Right hindlimb (tissue), 1 donor: ENCODE measurements around the gene CCDC136.

ENCODE experiments used
- DNase-seq: peaks from one replicate; pipeline ENCODE4 v3.0.0-alpha.2; 2018

The CCDC136 gene

GRCh38 chr7:128846781-128847444 lies 55.1 kb downstream of the CCDC136 start:
- DNase-seq, result no peak

GRCh38 chr7:128847721-128848211 lies 56.0 kb downstream of the CCDC136 start:
- DNase-seq, result no peak

- DNase-seq, result no peak
Observed at GRCh38 chr7:128848289-128849155, 56.8 kb downstream of the CCDC136 start.

- DNase-seq, result no peak
Observed at GRCh38 chr7:128849156-128849515, 57.4 kb downstream of the CCDC136 start.

GRCh38 chr7:128849804-128850490 lies 58.2 kb downstream of the CCDC136 start:
- no peak for DNase-seq

GRCh38 chr7:128852537-128853254 lies 60.9 kb downstream of the CCDC136 start:
- DNase-seq, result no peak

- no peak for DNase-seq
Observed at GRCh38 chr7:128853799-128854198, 62.0 kb downstream of the CCDC136 start.

- DNase-seq, result no peak
Observed at GRCh38 chr7:128854396-128854795, 62.6 kb downstream of the CCDC136 start.

GRCh38 chr7:128855559-128855958 lies 63.8 kb downstream of the CCDC136 start:
- no peak for DNase-seq

GRCh38 chr7:128856001-128856718 lies 64.4 kb downstream of the CCDC136 start:
- DNase-seq, result no peak

GRCh38 chr7:128858380-128859231 lies 66.8 kb downstream of the CCDC136 start:
- no peak for DNase-seq

GRCh38 chr7:128859232-128860157 lies 67.7 kb downstream of the CCDC136 start:
- no peak for DNase-seq

- DNase-seq, result no peak
Observed at GRCh38 chr7:128860158-128861073, 68.6 kb downstream of the CCDC136 start.

GRCh38 chr7:128861957-128862570 lies 70.3 kb downstream of the CCDC136 start:
- no peak for DNase-seq

- DNase-seq, result peak; percentile 100
Observed at GRCh38 chr7:128862571-128863432, 71.0 kb downstream of the CCDC136 start, which contains the start of gene ATP6V1F. Gene ATP6V1F, plus strand, starts transcription at chr7:128862856. Its CDS starts 49 bp downstream, at chr7:128862905.

GRCh38 chr7:128863433-128863989 lies 71.7 kb downstream of the CCDC136 start:
- no peak for DNase-seq

GRCh38 chr7:128865303-128865702 lies 73.5 kb downstream of the CCDC136 start:
- DNase-seq, result no peak
